ENCODE results near the gene DYRK1B.

The DYRK1B gene

DNA sequence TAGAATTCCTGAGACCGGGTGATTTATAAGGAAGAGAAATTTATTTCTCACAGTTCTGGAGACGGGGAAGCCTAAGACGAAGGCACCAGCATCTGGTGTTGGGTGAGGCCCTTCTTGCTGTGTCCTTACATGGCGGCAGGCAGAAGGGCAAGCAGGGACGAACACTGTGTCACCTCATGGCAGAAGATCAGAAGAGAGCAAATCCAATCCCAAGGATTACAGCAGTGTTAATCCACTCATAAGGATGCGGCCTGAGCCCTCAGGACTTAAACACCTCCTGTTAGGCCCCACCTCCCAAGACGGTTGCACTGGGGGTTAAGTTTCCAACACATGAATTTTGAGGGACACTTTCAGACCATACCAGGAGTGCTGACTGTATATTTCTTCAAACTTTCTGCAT is 18.9 kb upstream of the DYRK1B start:
- DNase-seq: no peak

DNA sequence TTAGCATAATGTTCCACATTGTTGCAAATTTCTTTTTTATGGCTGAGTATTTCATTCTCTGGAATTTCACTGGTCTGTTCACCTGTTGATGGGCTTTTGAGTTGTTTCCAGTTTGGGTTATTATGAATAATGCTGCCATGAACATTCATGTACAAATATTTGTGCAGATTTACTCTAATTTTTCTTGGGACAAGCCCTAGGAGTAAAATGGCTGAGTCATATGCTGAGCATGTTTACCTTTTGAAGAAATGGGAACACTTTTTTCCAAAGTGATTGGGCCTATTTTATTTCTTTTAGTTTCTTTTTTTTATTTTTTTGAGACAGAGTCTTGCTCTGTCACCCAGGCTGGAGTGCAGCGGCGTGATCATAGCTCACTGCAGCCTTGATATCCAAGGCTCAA is 16.9 kb upstream of the DYRK1B start:
- no peak for DNase-seq

DNA sequence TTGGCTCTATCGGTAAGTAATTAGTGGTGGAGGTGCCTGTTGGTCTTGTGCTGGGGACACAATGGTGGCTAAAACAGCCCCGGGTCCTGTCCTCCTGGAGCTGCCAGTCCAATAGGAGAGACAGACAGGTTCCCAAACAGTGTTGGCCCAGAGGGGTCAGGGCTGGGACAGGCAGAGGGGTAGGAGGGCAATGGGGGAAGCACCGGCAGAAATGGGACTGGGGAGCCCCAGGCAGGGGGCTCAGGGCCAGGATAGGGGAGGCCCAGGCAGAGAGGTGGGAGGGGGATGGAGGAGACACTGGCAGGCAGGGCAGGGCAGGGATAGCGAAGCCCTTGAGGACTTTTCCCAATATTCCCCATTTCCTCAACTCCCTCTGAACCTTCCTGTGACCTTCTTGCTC is 14.4 kb upstream of the DYRK1B start:
- no peak for DNase-seq

DNA sequence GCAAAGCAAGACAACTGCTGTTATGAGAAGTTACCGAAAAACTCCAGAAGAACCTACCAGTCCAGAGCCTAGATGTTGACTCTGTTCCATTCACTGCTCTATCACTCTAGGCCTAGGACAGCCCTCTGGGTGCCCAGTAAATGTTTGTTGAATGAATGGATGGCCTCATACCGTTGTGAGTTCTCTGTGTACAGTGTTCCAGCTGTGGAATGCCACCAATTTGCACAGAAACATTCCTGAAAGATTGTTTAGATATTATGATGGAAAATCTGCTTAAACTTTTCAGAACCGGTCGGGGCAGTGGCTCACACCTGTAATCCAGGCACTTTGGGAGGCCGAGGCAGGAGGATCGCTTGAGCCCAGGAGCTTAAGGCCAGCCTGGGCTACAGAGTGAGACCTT is 13.6 kb upstream of the DYRK1B start:
- DNase-seq: no peak

DNA sequence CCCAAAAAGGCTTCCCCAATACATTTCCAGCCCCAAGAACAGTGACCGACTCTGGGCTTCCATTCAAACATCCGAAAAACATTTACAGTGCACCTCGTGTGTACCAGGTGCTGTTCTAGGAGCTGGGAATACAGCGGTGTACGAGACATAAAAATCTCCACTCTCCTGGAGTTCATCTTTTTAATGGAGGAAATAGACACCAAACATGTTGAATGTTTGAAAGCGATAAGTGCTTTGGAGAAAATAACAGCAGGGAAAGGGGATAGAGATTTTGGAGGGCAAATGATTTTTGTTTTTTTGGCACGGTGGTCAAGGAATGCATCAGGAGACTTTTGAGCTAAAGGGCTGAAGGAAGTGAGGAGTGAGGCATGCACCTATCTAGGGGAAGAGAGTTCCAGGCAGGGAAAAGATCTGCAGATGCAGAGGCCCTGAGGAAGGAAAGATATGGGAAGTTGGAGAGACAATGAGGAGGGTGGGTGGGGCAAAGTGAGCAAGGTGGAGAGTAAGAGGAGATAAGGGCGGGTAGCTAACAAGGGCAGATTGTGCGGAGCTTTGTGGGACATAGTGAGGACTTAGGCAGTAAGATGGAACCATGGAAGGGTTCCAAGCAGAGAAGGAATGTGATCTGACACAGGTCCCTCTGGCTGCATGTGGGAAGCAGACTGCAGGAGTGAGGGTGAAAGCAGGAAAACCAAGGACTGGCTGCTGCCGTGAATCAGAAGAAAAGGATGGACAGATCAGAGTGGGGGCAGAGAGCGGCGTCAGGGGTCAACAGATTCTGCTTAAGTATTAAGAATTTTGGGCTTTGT is 12.9 kb upstream of the DYRK1B start:
- no peak for DNase-seq

DNA sequence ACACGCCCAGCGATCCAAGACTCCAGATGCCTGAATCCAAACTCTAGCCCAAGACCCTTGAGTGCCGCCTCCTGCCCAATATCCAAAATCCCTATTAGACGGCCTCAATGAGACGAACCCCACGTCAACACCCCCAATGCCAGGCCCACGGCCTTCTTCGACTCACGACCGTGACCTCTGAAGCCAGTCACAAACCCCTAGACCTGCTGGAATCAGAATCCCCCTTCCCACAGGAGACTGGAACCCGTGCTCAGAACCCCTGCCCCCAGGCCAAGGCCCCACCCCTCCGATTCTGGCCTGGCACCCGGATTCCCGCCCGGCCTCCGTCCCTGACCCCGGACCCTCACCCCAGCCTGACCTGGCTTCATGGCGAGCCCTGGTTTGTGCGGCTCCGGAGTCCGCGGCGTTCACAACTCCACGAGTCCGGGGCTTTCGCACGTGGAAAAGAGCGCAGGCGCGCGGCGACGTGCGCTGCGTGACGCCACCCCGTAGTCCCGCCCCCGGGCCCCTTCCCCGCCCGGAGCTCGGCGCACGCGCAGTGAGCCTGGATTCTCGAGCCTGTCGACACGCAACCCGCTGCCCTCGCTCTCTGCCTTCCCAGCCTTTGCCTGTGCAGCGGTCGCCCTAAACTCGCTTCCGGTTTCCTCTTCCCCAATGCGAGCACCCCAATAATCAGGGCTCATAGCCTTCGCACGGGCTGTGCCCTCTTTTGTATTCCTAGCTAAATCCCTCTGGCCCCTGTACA is 12.1 kb upstream of the DYRK1B start, which contains the start of gene FBL:
FBL (minus strand) TSS at position 447 of the 745 bp plus-strand sequence; CDS start at position 368, 79 bp downstream.
- peak; percentile 97 for DNase-seq

DNA sequence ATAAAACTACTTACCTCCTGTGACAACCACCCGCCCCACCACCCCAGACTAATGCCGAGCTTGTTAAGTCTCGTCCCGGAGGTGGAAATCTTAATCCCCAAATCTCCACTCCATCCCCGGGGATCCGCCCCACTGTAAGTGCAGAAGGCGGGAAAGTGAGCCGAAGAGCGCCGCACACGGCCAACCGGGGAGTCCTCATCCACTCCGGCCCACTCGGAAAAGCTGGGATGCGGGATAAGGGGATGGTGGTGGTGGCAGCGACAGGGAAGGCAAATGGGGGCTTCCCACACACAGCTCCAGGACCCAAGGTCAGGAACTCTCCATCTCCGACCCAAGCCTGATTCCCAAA is 11.6 kb upstream of the DYRK1B start:
- no peak for DNase-seq

DNA sequence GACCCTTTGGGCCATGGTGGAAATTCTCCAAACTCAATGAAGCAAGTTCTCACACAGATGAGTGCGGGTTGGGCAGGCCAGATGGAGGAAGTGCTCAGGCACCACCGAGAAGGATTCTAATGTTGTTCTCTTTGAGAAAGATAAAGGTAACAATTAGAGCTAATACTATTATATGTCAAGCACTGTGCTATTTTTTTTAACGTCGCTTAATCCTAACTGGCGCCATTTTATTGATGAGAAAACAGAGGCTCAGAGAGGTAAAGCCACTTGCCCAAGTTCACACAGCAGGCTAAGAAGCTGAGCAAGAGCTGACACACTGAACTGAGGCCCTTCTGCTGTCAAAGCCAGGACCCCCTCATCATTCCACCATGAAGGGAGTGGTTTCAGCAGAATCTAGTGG is 11.2 kb upstream of the DYRK1B start:
- DNase-seq: no peak

DNA sequence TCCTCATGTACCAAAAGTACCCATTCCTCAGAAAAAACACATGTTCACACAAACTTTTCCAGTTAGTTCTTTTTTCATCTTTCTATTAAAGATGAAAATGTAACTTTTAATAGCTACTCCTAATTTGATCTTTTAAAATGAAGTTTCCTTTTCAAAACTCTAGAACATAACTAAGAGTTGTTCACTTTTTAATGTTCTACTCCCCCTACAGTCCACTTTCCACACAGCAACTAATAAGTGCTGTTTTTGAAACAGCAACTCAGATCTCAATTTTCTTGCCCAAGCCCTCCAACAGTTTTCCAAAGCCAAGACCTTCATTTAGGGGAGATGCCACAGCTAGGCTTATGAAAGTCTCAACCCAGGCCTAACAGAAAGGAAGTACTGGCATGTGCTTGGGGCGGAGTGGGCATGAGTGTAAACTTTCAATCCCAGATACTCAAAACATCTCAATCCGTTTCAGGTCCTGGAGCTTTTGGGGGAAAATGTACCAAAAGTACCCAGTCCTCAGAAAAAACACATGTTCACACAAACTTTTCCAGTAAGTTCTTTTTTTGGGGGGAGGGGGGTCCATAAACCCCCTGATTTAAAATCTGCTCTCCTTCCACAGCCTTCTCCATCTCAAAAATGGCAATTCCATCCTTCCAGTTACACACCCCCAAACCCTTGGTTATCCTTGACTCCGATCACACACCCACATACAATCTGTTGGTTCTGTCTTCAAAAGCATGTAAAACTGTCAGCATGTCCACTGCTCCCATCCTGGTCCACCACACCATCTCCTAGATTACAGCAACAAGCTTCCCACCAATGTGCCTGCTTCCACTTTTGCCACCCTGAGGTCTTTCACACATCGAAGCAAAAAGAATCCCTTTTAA is 10.2 kb upstream of the DYRK1B start:
- DNase-seq: no peak

DNA sequence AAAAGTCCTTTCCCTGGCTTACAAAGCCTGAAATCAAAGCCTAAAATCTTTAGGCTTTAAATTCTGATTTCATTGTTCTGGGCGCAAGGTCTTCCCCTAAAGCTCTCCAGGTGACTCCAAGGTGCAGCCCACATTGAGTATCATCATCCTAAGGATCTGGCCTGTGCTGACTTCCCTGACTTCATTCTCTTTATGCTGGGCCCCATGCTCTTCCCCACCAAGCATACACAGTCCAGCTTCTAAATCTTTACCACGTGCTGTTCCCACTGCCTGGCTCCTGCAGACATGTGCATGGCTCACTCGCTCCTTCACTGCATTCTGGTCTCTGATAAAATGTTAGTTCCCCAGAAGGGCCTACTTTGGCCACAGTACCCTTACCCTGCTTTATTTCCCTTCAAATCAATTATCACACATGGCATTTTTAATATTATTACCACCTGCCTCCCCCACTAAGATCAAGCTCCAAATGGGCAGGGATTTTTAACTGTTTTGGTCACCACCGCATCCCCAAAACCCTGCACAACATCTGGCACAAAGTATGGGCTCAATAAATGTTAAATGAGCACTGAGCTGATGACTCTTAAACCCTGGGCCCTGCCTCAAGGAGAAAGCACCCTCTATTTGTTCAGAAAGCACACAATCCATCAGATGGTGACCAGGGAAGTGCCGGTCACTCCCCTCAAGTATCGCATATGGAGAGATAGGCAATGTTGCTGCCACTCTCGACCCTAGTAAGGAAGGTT is 8.9 kb upstream of the DYRK1B start:
- no peak for DNase-seq

DNA sequence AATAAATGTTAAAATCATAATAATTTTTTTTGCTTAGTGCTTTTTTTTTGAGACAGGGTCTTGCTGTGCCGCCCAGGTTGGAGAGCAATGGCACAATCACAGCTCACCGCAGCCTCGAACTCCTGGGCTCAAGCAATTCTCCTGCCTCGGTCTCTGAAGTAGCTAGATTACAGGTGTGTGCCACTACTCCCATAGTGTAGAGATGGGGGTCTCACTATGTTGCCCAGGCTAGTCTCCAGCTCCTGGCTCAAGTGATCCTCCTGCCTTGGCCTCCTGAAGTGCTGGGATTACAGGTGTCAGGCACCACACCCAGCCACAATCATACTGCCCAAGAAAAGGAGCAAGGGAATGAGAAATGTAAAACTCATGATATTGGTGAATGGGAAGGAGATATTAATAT is 7.1 kb upstream of the DYRK1B start:
- no peak for DNase-seq

DNA sequence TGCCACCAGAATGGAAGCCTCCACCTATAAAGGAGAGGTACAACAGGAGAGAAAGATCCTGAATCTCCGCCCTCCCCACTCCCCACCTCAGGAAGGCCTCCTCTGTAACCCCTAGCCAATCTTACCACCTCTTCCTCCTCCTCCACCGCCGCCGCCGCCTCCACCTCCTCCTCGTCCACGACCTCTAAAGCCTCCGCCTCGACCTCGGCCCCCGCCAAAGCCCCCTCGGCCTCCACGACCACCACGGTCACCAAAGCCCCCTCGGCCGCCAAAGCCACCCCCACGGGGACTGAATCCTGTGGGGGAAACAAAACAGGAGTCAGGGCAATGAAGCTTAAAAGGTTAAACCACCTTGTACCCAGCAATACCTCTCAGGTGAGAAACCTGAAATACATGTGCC is 6.5 kb upstream of the DYRK1B start:
- DNase-seq: no peak

DNA sequence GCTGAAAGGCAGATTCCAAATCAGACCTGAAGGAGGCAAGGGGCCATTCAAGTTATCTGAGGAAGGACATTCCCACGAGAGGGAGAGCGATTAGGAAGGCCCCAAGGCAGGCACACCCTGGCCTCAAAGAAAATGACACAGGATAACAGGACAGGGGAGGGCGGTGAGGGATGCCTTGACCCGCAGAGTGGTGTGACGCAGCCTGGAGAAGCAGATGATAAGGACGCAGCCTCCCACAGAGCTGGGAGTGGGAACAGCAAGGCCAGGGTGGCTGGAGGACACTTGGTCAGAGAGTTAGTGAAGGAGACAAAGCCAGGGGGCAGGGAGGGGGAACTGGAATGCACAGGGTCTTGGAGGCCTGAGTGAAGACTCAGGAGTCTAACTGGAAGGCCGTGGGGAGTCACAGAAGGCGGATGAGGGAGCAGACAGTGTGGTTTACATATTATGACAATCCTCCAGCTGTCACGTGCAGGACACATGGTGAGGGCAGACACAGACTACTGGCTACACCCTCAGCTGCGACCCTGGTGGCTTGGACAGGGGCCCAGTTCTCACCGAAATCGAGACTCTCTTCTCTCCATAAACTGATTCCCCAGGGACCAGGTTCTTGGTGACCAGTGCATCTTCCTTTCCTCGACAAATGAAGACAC is 5.8 kb upstream of the DYRK1B start:
- DNase-seq: no peak

DNA sequence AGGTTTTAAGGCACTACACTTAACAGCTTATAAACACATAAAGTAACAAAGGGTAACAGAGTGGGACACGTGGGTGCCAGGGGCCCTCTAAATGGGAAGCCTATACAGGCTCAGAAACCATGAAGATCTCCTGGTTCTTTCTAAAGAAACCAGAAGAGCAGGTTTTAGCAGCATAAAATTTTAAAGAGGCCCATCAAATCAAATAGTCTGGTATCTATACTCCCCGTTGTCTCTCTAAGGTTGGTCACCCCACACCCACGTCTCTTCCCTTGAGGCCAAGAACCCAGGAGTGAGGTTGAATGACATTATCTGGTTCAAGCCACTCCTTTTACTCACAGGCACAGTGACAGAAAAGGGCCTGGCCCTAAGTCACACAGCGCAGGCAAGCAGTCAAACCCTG is 4.6 kb upstream of the DYRK1B start:
- no peak for DNase-seq

DNA sequence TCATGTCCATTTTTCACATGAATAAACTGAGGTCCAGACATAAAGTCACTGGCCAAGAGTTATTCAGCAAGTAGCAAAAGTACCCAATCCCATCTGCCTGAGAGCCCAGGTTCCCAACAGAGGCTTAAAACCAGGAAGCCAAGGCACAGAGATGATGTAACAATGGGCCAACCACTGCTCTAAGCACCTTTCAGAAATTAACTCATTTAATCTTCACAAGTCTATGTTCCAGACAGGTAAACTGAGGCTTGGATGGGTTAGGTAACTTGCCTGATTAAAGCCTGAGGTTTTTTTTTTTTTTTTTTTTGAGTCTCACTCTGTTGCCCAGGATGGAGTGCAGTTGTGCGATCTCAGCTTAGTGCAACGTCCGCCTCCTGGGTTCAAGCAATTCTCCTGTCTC is 4.0 kb upstream of the DYRK1B start:
- no peak for DNase-seq

DNA sequence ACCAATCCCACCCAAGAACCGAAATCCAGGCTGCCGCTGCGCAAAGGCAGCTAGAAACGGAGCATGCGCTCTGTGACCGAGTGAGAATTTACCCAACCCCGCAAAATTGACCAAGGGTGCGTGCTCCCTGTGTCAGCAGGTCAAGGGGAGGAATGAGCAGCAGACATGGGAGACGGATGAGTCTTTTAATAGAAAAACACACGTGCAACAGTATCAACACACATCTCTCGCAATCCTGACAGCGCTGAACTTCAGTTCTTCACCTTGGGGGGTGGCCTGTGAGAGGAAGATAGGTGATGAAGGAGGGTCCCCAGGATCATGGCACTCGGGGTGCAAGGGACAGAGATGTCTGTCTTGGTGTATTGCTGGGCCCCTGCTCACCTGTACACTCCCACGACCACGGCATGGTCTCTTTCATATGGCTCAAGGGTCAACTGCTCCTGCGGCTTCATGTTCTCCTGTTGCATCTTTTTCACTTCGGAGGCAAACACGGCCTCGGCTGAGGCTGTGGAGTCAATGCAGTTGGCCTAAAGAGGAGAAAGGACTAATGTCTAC is 402 bp upstream of the DYRK1B start:
- no peak for DNase-seq

DNA sequence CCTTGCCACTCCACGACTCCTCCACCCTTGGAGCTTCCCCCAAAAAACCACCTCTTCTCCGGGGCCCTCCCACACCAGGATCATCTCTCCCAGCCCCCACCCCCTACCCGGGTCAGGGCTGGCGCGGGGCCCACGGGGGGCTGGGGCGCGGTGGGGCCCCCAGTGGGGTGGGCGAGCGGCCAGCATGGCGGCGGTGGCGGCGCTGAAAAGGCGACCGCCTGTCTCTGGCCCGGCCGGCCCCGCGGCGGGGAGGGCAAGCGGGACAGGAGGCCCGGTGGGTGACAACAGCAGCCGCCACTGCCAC is 850 bp downstream of the DYRK1B start:
- no peak for DNase-seq

DNA sequence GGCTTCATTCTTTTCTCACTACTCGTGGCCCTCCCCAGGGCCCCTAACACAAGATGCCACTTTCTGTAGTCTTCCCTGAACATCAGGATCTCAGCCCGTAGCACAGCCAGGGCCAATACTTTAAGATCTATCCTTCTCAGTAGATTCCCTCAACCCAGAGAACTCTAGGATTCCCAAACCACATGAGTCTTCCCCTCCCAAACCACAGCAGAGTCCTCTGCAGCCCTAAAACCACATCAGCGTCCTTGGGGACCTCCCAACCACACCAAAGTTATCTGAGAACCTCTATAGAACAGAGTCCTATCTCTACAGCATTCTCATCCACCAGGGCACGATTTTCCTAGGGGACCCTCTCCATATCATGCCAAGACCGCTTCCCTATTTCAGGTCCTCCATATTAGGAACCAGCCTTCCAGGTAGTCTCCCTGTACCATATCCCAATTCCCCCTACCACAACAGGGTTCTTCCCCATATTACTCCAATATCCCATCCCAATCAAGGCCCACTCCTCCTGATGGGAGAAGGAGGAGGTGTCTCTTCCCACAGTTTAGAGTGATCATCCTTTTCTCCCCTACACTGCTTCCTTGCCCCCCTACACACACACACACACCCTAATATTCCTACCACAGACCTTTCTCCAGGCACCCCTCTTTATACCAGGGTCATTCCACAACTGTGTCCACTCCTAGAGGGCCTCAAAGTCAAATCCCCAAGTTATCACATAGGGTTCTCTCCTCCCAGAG is 1.4 kb downstream of the DYRK1B start:
- no peak for DNase-seq

DNA sequence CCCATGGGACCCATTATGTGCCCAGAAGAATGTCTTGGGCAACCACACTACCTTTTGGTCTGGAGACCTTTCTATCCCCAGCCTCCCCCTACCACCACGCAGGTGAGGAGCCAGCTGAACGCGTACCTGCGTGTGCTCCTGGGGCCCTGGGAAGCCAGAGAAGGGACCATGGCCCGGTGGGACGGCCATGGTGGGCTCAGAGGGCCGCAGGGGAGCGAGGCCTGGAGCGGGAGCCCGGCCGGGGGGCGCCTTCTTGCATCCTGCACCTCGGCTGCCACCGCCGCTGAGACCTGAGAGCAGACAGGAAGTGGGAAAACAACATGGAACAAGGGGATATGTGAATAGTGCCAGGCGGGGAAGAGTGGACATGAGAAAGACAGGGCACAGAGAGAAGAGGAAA is 2.3 kb downstream of the DYRK1B start:
- DNase-seq: no peak

DNA sequence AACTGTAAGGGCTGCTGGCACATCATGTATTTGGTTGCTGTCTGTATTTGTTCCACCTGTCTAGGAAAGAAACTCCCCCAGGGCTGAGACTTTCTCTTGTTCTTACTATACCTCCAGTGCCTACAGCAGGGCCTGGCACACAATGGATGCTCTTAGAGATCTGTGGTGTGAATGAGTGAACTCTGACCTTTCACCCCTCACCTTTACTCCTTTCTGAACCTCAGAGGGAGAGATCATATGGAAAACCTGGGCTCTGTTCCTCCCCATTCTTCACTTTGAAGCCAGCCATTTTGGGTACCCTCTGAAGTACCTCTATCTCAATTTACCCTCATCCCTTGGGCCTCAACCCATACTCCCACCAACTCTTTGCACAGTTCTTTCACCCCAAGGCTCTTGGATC is 3.1 kb downstream of the DYRK1B start:
- no peak for DNase-seq

DNA sequence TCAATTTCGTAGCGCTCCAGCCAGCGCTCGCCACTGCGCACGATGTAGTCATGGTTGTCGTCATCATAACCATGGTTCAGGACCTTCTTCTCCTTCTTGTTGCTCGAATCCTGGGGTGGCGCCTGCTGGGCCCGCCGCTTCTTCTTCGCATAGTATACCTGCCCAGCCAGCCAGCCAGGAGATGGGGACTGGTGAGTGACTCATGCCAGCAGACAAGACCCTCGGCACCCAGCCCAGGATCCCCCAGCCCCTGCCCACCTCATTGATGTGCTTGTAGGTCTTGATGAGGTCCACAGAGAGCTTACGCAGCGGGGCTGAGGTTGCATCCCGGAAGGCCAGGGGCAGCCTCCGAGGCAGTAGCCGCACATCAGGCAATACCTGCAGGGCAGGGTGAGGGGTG is 3.6 kb downstream of the DYRK1B start:
- DNase-seq: no peak
